22Rv1 (cell line): ENCODE data around the gene PLEKHA6.

ENCODE experiments used
- ZFX ChIP-seq: fragments of 450-650 bp; IDR thresholded peaks from 2 replicates; pipeline ENCODE4 v1.6.1; 2017; ENCODE audit warnings: antibody characterized with exemption, borderline replicate concordance
- TF ChIP-seq, protein P1 (sequence below): fragments of 450-650 bp; IDR thresholded peaks from 2 replicates; pipeline ENCODE4 v1.5.1; 2017; ENCODE audit warnings: mild to moderate bottlenecking

DNA sequence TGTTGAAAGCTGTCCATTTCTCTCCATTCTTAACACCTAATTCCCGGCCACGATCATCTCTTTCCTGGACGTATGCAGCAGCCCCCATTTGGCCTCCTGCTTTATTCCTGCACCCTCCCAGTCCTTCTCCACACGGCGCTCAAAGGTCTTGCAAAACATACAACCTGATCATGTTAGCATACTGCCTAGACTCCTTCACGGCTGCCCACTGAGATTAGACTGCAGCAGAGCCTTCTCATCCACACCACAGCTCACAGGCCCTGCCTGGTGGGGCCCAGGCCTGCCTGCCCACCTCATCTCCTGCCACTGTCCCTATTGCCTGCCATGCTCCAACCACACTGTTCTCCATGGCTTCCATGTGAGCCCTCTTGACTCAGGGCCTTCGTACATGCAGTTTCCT is 148.7 kb downstream of the PLEKHA6 start:
- TF ChIP-seq, protein P1, sequence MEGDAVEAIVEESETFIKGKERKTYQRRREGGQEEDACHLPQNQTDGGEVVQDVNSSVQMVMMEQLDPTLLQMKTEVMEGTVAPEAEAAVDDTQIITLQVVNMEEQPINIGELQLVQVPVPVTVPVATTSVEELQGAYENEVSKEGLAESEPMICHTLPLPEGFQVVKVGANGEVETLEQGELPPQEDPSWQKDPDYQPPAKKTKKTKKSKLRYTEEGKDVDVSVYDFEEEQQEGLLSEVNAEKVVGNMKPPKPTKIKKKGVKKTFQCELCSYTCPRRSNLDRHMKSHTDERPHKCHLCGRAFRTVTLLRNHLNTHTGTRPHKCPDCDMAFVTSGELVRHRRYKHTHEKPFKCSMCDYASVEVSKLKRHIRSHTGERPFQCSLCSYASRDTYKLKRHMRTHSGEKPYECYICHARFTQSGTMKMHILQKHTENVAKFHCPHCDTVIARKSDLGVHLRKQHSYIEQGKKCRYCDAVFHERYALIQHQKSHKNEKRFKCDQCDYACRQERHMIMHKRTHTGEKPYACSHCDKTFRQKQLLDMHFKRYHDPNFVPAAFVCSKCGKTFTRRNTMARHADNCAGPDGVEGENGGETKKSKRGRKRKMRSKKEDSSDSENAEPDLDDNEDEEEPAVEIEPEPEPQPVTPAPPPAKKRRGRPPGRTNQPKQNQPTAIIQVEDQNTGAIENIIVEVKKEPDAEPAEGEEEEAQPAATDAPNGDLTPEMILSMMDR, result no peak
- TF ChIP-seq ZFX, result no peak
